SK-MEL-5 (cell line): Measurements from ENCODE around the gene KCNK17. TPM values are rescaled to one million over a fixed set of nuclear protein-coding genes. Genes with fewer than 3 reads are reported as not detected.

ENCODE experiments used
- DNase-seq: peaks from one replicate; pipeline ENCODE4 v3.0.0-alpha.2; 2016; ENCODE audit warnings: low read depth, low spot score
- in situ Hi-C: cut with HindIII; loops from 2 replicates; pipeline ENCODE4 v1.10.0; 2016; ENCODE audit warnings: low sequenced_read_pairs, high pct_unique_total_duplicates, low pct_unique_long_range_greater_than_20kb
- total RNA-seq: library from RNA; depleted of rRNA; stranded (reverse); fragments of >200 nt; shearing (Covaris generic); gene quantifications from 2 replicates; pipeline ENCODE4 v1.2.3, GENCODE V29; 2014

Gene KCNK17
- total RNA-seq, 1 experiment from 2014 or later, result not detected

- DNase-seq, result no peak
- in situ Hi-C loops, result no loop called here
Measured at GRCh38 chr6:39339868-39340550, 25.8 kb upstream of the KCNK17 start.

- no peak for DNase-seq
- in situ Hi-C loops, result no loop called here
Measured at GRCh38 chr6:39339096-39339867, 25.1 kb upstream of the KCNK17 start.

- in situ Hi-C loops, result no loop called here
Measured at GRCh38 chr6:39338397-39338796, 24.2 kb upstream of the KCNK17 start.

GRCh38 chr6:39335780-39336545 lies 21.7 kb upstream of the KCNK17 start:
- in situ Hi-C loops, result no loop called here
- no peak for DNase-seq

More at GRCh38 chr6:39338397-39338796, 24.2 kb upstream of the KCNK17 start:
- no peak for DNase-seq

GRCh38 chr6:39333644-39334438 lies 19.6 kb upstream of the KCNK17 start:
- in situ Hi-C loops, result no loop called here

GRCh38 chr6:39330476-39330875 lies 16.3 kb upstream of the KCNK17 start:
- DNase-seq, result no peak
- in situ Hi-C loops, result no loop called here

More at GRCh38 chr6:39333644-39334438, 19.6 kb upstream of the KCNK17 start:
- no peak for DNase-seq

- DNase-seq, result no peak
- in situ Hi-C loops, result no loop called here
Measured at GRCh38 chr6:39330057-39330456, 15.8 kb upstream of the KCNK17 start.

GRCh38 chr6:39328066-39328465 lies 13.8 kb upstream of the KCNK17 start:
- in situ Hi-C loops, result no loop called here
- no peak for DNase-seq

- in situ Hi-C loops, result no loop called here
- no peak for DNase-seq
Measured at GRCh38 chr6:39327507-39327906, 13.3 kb upstream of the KCNK17 start.

GRCh38 chr6:39322306-39322850 lies 8.2 kb upstream of the KCNK17 start, which contains the start of gene KCNK16:
TSS of gene KCNK16 (minus strand) at chr6:39322702. CDS start at chr6:39322540, 162 bp downstream.
- DNase-seq, result no peak
- in situ Hi-C loops, result no loop called here

GRCh38 chr6:39321761-39322160 lies 7.5 kb upstream of the KCNK17 start:
- in situ Hi-C loops, result no loop called here
- DNase-seq, result no peak

- in situ Hi-C loops, result no loop called here
- DNase-seq, result no peak
Measured at GRCh38 chr6:39320363-39320984, 6.3 kb upstream of the KCNK17 start.

GRCh38 chr6:39319621-39320362 lies 5.6 kb upstream of the KCNK17 start:
- DNase-seq, result no peak
- in situ Hi-C loops, result no loop called here

GRCh38 chr6:39317256-39317655 lies 3.0 kb upstream of the KCNK17 start:
- no peak for DNase-seq
- in situ Hi-C loops, result no loop called here

- DNase-seq, result no peak
- in situ Hi-C loops, result no loop called here
Measured at GRCh38 chr6:39313526-39314272, 520 bp downstream of the KCNK17 start.
